GM18517 (cell line): ENCODE results near the gene MED28.

Experiments
- ATAC-seq: cut with Tn5 transposase; IDR thresholded peaks from one replicate; pipeline ENCODE4 v1.9.1; 2021; ENCODE audit warnings: mild to moderate bottlenecking, moderate library complexity; ENCODE audit not compliant: unreplicated experiment

MED28 gene

GRCh38 chr4:17665346-17665745, 50.9 kb downstream of the MED28 start:
- no peak for ATAC-seq

GRCh38 chr4:17665852-17666251, 51.4 kb downstream of the MED28 start:
- ATAC-seq = no peak

GRCh38 chr4:17667253-17667652, 52.8 kb downstream of the MED28 start:
- ATAC-seq = no peak

- ATAC-seq = no peak
Measured at GRCh38 chr4:17667653-17668201, 53.3 kb downstream of the MED28 start.

GRCh38 chr4:17670423-17670822, 56.0 kb downstream of the MED28 start:
- no peak for ATAC-seq

GRCh38 chr4:17680559-17681280, 66.3 kb downstream of the MED28 start:
- no peak for ATAC-seq

- ATAC-seq = no peak
Measured at GRCh38 chr4:17681281-17682221, 67.1 kb downstream of the MED28 start.

GRCh38 chr4:17682222-17682566, 67.8 kb downstream of the MED28 start:
- no peak for ATAC-seq
